IMR-90 (cell line): ENCODE data around the gene F2. TPM values are rescaled to one million over a fixed set of nuclear protein-coding genes. Genes with fewer than 3 reads are reported as not detected.

ENCODE experiments used
- ATAC-seq: fragments of 200-7000 bp; cut with Tn5 transposase; 2 replicates; pipeline ENCODE4 v1.9.1; 2020; ENCODE audit warnings: low read depth, mild to moderate bottlenecking, moderate library complexity
- BruUV-seq: library from RNA; stranded (reverse); fragments of 400-500 nt; replicated peaks from 2 replicates; lab custom pipeline; 2021; lab: Mats Ljungman, UMichigan
- CTCF ChIA-PET: fragments of 300-600 bp; formaldehyde crosslinking; extraction: SDS; loops from one replicate; lab custom pipeline; 2021; ENCODE audit warnings: antibody characterized with exemption; lab: Yijun Ruan, JAX
- POLR2A ChIA-PET: fragments of 300-600 bp; sonication (Branson Sonifier 250); formaldehyde crosslinking; loops from one replicate; lab custom pipeline; 2022; ENCODE audit warnings: antibody characterized with exemption; ENCODE audit not compliant: unreplicated experiment; lab: Charles Lee
- DNase-seq: peaks from one replicate; pipeline ENCODE4 v3.0.0; 2013
- H2AFZ ChIP-seq: replicated peaks from 2 replicates; pipeline ENCODE3; 2013; ENCODE audit warnings: low read length, mild to moderate bottlenecking; ENCODE audit not compliant: poor library complexity
- H2AK5ac ChIP-seq: 2 replicates; pipeline ENCODE4 v1.6.1; 2013; ENCODE audit warnings: low read depth, low read length, inconsistent platforms
- H2AK9ac ChIP-seq: replicated peaks from 2 replicates; pipeline ENCODE3; 2013; ENCODE audit warnings: mild to moderate bottlenecking, low read depth, low read length, moderate library complexity; ENCODE audit not compliant: poor library complexity
- H2BK120ac ChIP-seq: 2 replicates; pipeline ENCODE4 v1.6.1; 2013; ENCODE audit warnings: low read depth, low read length, inconsistent platforms
- H2BK15ac ChIP-seq: 3 replicates; pipeline ENCODE4 v1.6.1; 2013; ENCODE audit warnings: low read depth, low read length, inconsistent platforms
- H2BK20ac ChIP-seq: 2 replicates; pipeline ENCODE4 v1.6.1; 2013; ENCODE audit warnings: low read depth, mild to moderate bottlenecking, inconsistent platforms, low read length, moderate library complexity
- H2BK5ac ChIP-seq: 2 replicates; pipeline ENCODE4 v1.6.1; 2013; ENCODE audit warnings: mild to moderate bottlenecking, low read depth, low read length, inconsistent platforms; ENCODE audit not compliant: poor library complexity, severe bottlenecking
- H3K14ac ChIP-seq: replicated peaks from 2 replicates; pipeline ENCODE4 v1.6.1; 2013; ENCODE audit warnings: low read depth, low read length, inconsistent platforms
- H3K18ac ChIP-seq: 2 replicates; pipeline ENCODE4 v1.6.1; 2013; ENCODE audit warnings: low read depth, low read length, control low read depth
- H3K23ac ChIP-seq: 2 replicates; pipeline ENCODE4 v1.6.1; 2013; ENCODE audit warnings: low read depth, low read length, inconsistent platforms
- H3K27ac ChIP-seq: 2 replicates; pipeline ENCODE4 v1.5.1; 2013; ENCODE audit warnings: mild to moderate bottlenecking, control low read depth, low read length; ENCODE audit not compliant: insufficient read depth
- H3K27me3 ChIP-seq: 2 replicates; pipeline ENCODE4 v1.6.1; 2013; ENCODE audit warnings: low read length; ENCODE audit not compliant: control insufficient read depth, insufficient read depth
- H3K36me3 ChIP-seq: 2 replicates; pipeline ENCODE4 v1.6.1; 2013; ENCODE audit warnings: low read length, mixed read lengths; ENCODE audit not compliant: control insufficient read depth, insufficient read depth
- H3K4ac ChIP-seq: 2 replicates; pipeline ENCODE4 v1.6.1; 2013; ENCODE audit warnings: low read depth, low read length, inconsistent platforms
- H3K4me1 ChIP-seq: 2 replicates; pipeline ENCODE4 v1.6.1; 2013; ENCODE audit warnings: low read length, mixed read lengths; ENCODE audit not compliant: control insufficient read depth, insufficient read depth
- H3K4me2 ChIP-seq: 2 replicates; pipeline ENCODE4 v1.6.1; 2013; ENCODE audit warnings: low read depth, mild to moderate bottlenecking, control low read depth, low read length, moderate library complexity
- H3K4me3 ChIP-seq: 2 replicates; pipeline ENCODE4 v1.5.1; 2013; ENCODE audit warnings: low read depth, mild to moderate bottlenecking, control low read depth, low read length, moderate library complexity; ENCODE audit not compliant: insufficient read depth
- H3K56ac ChIP-seq: 2 replicates; pipeline ENCODE4 v1.6.1; 2013; ENCODE audit warnings: low read length, inconsistent platforms; ENCODE audit not compliant: insufficient read depth; ENCODE audit errors: extremely low read depth
- H3K79me1 ChIP-seq, 2 experiments: 2 replicates each; pipeline ENCODE4 v1.6.1; 2013; ENCODE audit warnings: low read length in 2 of 2, inconsistent platforms in 1 of 2, low read depth in 1 of 2
- H3K9ac ChIP-seq: 2 replicates; pipeline ENCODE4 v1.6.1; 2013; ENCODE audit warnings: low read depth, low read length, control low read depth
- H3K9me1 ChIP-seq: 2 replicates; pipeline ENCODE4 v1.6.1; 2013; ENCODE audit warnings: low read length, inconsistent platforms; ENCODE audit not compliant: insufficient read depth
- H3K9me3 ChIP-seq: 2 replicates; pipeline ENCODE4 v1.6.1; 2013; ENCODE audit warnings: low read length; ENCODE audit not compliant: control insufficient read depth, insufficient read depth
- H4K20me1 ChIP-seq: 2 replicates; pipeline ENCODE4 v1.6.1; 2013; ENCODE audit warnings: low read length, inconsistent platforms; ENCODE audit not compliant: insufficient read depth
- H4K5ac ChIP-seq: 2 replicates; pipeline ENCODE4 v1.6.1; 2013; ENCODE audit warnings: mild to moderate bottlenecking, low read depth, low read length, control low read depth
- H4K8ac ChIP-seq, 2 experiments: 2 replicates each; pipeline ENCODE4 v1.6.1; 2013; ENCODE audit warnings: low read depth in 2 of 2, low read length in 2 of 2, control low read depth in 1 of 2, inconsistent platforms in 1 of 2
- H4K91ac ChIP-seq: 2 replicates; pipeline ENCODE4 v1.6.1; 2013; ENCODE audit warnings: low read depth, low read length, inconsistent platforms; ENCODE audit not compliant: insufficient read depth
- BHLHE40 ChIP-seq: fragments of 150-350 bp; IDR thresholded peaks from 2 replicates; pipeline ENCODE4 v1.6.1; 2016; ENCODE audit warnings: mild to moderate bottlenecking, low read depth, low read length
- ELK1 ChIP-seq: fragments of 150-350 bp; IDR thresholded peaks from 2 replicates; pipeline ENCODE4 v1.6.1; 2016; ENCODE audit warnings: low read depth, mild to moderate bottlenecking, low read length, moderate library complexity, borderline replicate concordance
- FOS ChIP-seq: fragments of 150-350 bp; IDR thresholded peaks from 2 replicates; pipeline ENCODE4 v1.6.1; 2016; ENCODE audit warnings: low read depth, low read length
- MAZ ChIP-seq: IDR thresholded peaks from 2 replicates; pipeline ENCODE4 v1.6.1; 2012; ENCODE audit warnings: low read depth, mild to moderate bottlenecking, low read length, improper control_type of control experiment, moderate library complexity, borderline replicate concordance
- MXI1 ChIP-seq: IDR thresholded peaks from 2 replicates; pipeline ENCODE4 v1.6.1; 2012; ENCODE audit warnings: low read depth, mild to moderate bottlenecking, low read length, moderate library complexity, borderline replicate concordance
- RCOR1 ChIP-seq: IDR thresholded peaks from 2 replicates; pipeline ENCODE4 v1.6.1; 2012; ENCODE audit warnings: mild to moderate bottlenecking, low read length, improper control_type of control experiment; ENCODE audit not compliant: insufficient replicate concordance
- WGBS, 2 experiments: methylation state at CpG; one replicate each; pipeline versions ENCODE4 v1.1.5 to v1.1.7; 2013; ENCODE audit warnings: missing lambda C conversion rate in 2 of 2; ENCODE audit not compliant: insufficient read length in 1 of 2; ENCODE audit errors: extremely low coverage in 2 of 2; 5-methylcytosine and 5-hydroxymethylcytosine counted together
- dilution Hi-C: fragments of 300-500 bp; cut with HindIII; formaldehyde crosslinking; loops from one replicate; pipeline ENCODE4 v1.14.3; 2018; ENCODE audit warnings: low sequenced_read_pairs; ENCODE audit not compliant: unreplicated experiment
- in situ Hi-C: fragments of 300-500 bp; cut with MboI; formaldehyde crosslinking; loops from 3 replicates; pipeline ENCODE4 v1.14.3; 2019; ENCODE audit warnings: low sequenced_read_pairs, inconsistent platforms, mixed read lengths
- intact Hi-C: fragments of 100-400 bp; cut with micrococcal nuclease; formaldehyde crosslinking; loops from 2 replicates; pipeline ENCODE4 v1.10.0; 2022
- polyA plus RNA-seq, 3 experiments: library from polyadenylated mRNA; depleted of rRNA; stranded (reverse); fragments of >200 nt; gene quantifications; 2 replicates each; pipeline ENCODE4 v1.2.3, GENCODE V29; 2012; ENCODE audit warnings: low replicate concordance in 1 of 3
- total RNA-seq: library from RNA; depleted of rRNA; stranded (reverse); fragments of >200 nt; gene quantifications from 2 replicates; pipeline ENCODE4 v1.2.3, GENCODE V29; 2012

The F2 gene
- total and polyA plus RNA-seq, 2 of the 4 experiments (the other 2 are of a cell fraction): not detected

GRCh38 chr11:46736615-46737014 lies 17.6 kb downstream of the F2 start:
- WGBS, 2 experiments: 100% methylated on average over 1 of the region's 5 CpGs; no CpG with 5 or more reads in 1 of the 2 experiments
- no peak overlapping the region for H2AK5ac ChIP-seq
- ATAC-seq (no peak), DNase-seq (no peak)
- no peaks in the 10 kb centered on the region for H3K4me1 ChIP-seq
- ChIA-PET CTCF (no interaction called here), POLR2A (no interaction called here)
- no peak overlapping the region for H4K8ac ChIP-seq
- H2BK120ac ChIP-seq: no peak overlapping the region
- H2BK20ac ChIP-seq: no peak overlapping the region
- peaks cover 6% of the 10 kb centered on the region for H3K36me3 ChIP-seq
- no peak overlapping the region for H4K91ac ChIP-seq
- H3K9me3 ChIP-seq: no peaks in the 10 kb centered on the region
- in situ Hi-C loops (no loop called here), dilution Hi-C loops (no loop called here), intact Hi-C loops (no loop called here)
- H3K4me2 ChIP-seq: no peak overlapping the region
- TF ChIP-seq MAZ (no peak), MXI1 (no peak), FOS (no peak), BHLHE40 (no peak), ELK1 (no peak), RCOR1 (no peak)
- H3K14ac ChIP-seq: no peak overlapping the region
- no peak overlapping the region for H2AFZ ChIP-seq
- no peaks in the 10 kb centered on the region for H3K27me3 ChIP-seq
- no peak overlapping the region for H3K4ac ChIP-seq
- no peak overlapping the region for H3K4me3 ChIP-seq
- no peak overlapping the region for H3K18ac ChIP-seq
- no peak overlapping the region for H2AK9ac ChIP-seq
- no peak overlapping the region for H2BK15ac ChIP-seq
- H3K79me1 ChIP-seq: no peaks in the 10 kb centered on the region
- no peak overlapping the region for H2BK5ac ChIP-seq
- no peak overlapping the region for H3K27ac ChIP-seq
- H3K56ac ChIP-seq: no peak overlapping the region
- no peak overlapping the region for H4K5ac ChIP-seq
- no peaks in the 10 kb centered on the region for H4K20me1 ChIP-seq
- H3K9me1 ChIP-seq: no peaks in the 10 kb centered on the region
- H3K23ac ChIP-seq: no peak overlapping the region
- no TSS peak for BruUV-seq
- H3K9ac ChIP-seq: no peak overlapping the region
